Esophagus (tissue), 2 donors: Measurements from ENCODE around the gene DUSP1. TPM values are rescaled to one million over a fixed set of nuclear protein-coding genes. Genes with fewer than 3 reads are reported as not detected.

Experiments used
- H3K27ac ChIP-seq, 2 donors: one replicate each; pipeline ENCODE4 v1.5.1; 2013; ENCODE audit warnings: low read depth in 2 of 2, mild to moderate bottlenecking in 2 of 2, inconsistent platforms in 1 of 2, low read length in 1 of 2, moderate library complexity in 1 of 2
- H3K27me3 ChIP-seq, 2 donors: one replicate each; pipeline ENCODE4 v1.6.1; 2013; ENCODE audit warnings: low read length in 2 of 2, control low read depth in 1 of 2, mild to moderate bottlenecking in 1 of 2; ENCODE audit not compliant: insufficient read depth in 2 of 2, control insufficient read depth in 1 of 2
- H3K36me3 ChIP-seq, 2 donors: one replicate each; pipeline ENCODE4 v1.6.1; 2013; ENCODE audit warnings: low read length in 1 of 2; ENCODE audit not compliant: control insufficient read depth in 2 of 2, insufficient read depth in 2 of 2
- H3K4me1 ChIP-seq, 2 donors: one replicate each; pipeline ENCODE4 v1.6.1; 2013; ENCODE audit warnings: low read length in 1 of 2; ENCODE audit not compliant: control insufficient read depth in 2 of 2, insufficient read depth in 2 of 2
- H3K4me3 ChIP-seq, 2 donors: one replicate each; pipeline ENCODE4 v1.5.1; 2013; ENCODE audit warnings: low read length in 2 of 2, mild to moderate bottlenecking in 2 of 2, low read depth in 1 of 2, moderate library complexity in 1 of 2
- H3K9me3 ChIP-seq, 2 donors: one replicate each; pipeline ENCODE4 v1.6.1; 2013; ENCODE audit warnings: mild to moderate bottlenecking in 2 of 2, low read depth in 1 of 2, low read length in 1 of 2, moderate library complexity in 1 of 2; ENCODE audit not compliant: control insufficient read depth in 2 of 2, insufficient read depth in 1 of 2
- WGBS, 2 donors: extraction: QIAGEN DNeasy Blood & Tissue Kit; methylation state at CpG; one replicate each; pipeline ENCODE4 v1.1.7; 2013; 5-methylcytosine and 5-hydroxymethylcytosine counted together
- polyA plus RNA-seq, 2 donors: library from polyadenylated mRNA; stranded (reverse); fragments of 200-250 nt; gene quantifications; one replicate each; pipeline ENCODE4 v1.2.3, GENCODE V29; 2013
- donor health status: healthy with polysubstance abuse.
- donor health status: Bipolar disorder and iron deficiency.

DUSP1 gene
- polyA plus RNA-seq, 2 donors = 90.4 to 129 TPM

GRCh38 chr5:172728481-172729241 is 42.3 kb downstream of the DUSP1 start:
- H3K27ac ChIP-seq = no peak overlapping the region
- 78 to 89% methylated on average over 10 of the region's 10 CpGs for WGBS, 2 donors
- H3K36me3 ChIP-seq = no peaks in the 10 kb centered on the region
- no peak overlapping the region for H3K4me3 ChIP-seq
- H3K4me1 ChIP-seq = peaks cover 7 to 21% of the 10 kb centered on the region in 2 donors
- no peaks in the 10 kb centered on the region for H3K27me3 ChIP-seq
- H3K9me3 ChIP-seq = no peaks in the 10 kb centered on the region

DNA sequence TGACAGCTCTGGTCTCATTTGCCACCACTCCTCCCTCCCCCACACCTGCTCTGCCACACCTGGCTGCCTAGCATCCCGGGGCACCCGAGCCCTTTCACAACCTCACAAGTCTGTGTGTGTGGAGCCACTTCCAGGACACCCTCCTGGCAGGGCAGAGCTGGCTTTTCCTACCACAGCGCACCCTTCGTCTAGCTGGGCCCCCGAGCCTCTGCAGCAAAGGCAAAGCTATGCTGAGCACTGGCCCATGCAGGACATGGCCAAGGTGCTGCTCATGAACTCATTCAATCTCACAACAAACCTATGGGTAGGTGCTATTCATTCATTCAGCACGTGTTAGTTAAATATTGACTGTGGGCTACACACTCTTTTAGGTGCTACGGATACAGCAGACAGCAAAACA is 43.4 kb downstream of the DUSP1 start:
- Histone ChIP-seq H3K9me3 (no peaks in the 10 kb centered on the region), H3K27me3 (no peaks in the 10 kb centered on the region), H3K36me3 (no peaks in the 10 kb centered on the region), H3K4me1 (peaks cover 4 to 12% of the 10 kb centered on the region in 2 donors), H3K27ac (no peak overlapping the region), H3K4me3 (no peak overlapping the region)
- 76 to 86% methylated on average over 7 of the region's 7 CpGs for WGBS, 2 donors

GRCh38 chr5:172726966-172727365 is 44.0 kb downstream of the DUSP1 start:
- peaks cover 0 to 6% of the 10 kb centered on the region in 2 donors for H3K4me1 ChIP-seq
- no peaks in the 10 kb centered on the region for H3K36me3 ChIP-seq
- 89 to 94% methylated on average over 11 of the region's 11 CpGs for WGBS, 2 donors
- H3K27me3 ChIP-seq = no peaks in the 10 kb centered on the region
- no peaks in the 10 kb centered on the region for H3K9me3 ChIP-seq
- no peak overlapping the region for H3K27ac ChIP-seq
- no peak overlapping the region for H3K4me3 ChIP-seq

DNA sequence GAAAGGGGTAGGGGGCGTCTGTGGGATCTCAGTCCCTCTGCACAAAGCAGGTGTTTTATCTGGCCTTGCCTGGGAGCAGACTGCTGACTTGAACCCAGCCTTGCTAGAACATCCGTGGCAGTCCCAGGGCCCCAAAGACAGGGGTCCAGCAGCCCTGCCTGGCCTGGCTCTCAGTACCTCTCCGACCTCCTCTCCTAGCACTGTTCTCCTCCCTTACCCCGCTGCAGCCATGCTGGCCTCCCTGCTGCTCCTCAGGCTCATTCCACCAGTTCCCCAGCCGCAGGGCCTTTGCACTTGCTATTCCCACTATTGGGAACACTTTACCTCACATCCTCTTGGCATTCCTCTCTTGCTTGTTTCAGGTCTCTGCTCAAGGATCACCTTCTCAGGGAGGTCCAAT is 45.2 kb downstream of the DUSP1 start:
- Histone ChIP-seq H3K4me1 (peaks cover 0 to 3% of the 10 kb centered on the region in 2 donors), H3K27ac (no peak overlapping the region), H3K9me3 (no peaks in the 10 kb centered on the region), H3K4me3 (no peak overlapping the region), H3K36me3 (no peaks in the 10 kb centered on the region), H3K27me3 (no peaks in the 10 kb centered on the region)
- WGBS, 2 donors = 93 to 95% methylated on average over 5 of the region's 5 CpGs

DNA sequence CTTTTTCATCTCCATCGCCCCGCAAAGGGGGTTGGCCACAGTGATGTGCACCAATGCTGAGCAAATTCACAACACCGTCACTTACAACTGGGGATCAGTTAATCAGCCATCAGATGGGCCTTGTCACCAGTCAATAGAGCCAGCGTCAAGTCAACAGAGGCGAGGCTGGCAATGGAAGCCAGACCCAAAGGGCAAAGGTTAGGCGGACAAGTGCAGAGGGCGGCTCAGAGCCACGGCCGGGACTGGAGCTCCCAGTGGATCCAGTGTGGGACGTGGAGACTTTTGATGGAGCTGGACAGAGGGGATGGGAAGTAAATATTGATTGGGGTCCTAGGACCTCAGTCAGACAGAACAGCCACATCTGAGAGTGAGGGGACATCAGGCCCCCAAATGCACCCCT is 45.7 kb downstream of the DUSP1 start:
- H3K4me3 ChIP-seq = no peak overlapping the region
- no peak overlapping the region for H3K27ac ChIP-seq
- 88 to 95% methylated on average over 10 of the region's 10 CpGs for WGBS, 2 donors
- H3K27me3 ChIP-seq = no peaks in the 10 kb centered on the region
- no peaks in the 10 kb centered on the region for H3K9me3 ChIP-seq
- H3K4me1 ChIP-seq = peaks cover 0 to 3% of the 10 kb centered on the region in 2 donors
- no peaks in the 10 kb centered on the region for H3K36me3 ChIP-seq

DNA sequence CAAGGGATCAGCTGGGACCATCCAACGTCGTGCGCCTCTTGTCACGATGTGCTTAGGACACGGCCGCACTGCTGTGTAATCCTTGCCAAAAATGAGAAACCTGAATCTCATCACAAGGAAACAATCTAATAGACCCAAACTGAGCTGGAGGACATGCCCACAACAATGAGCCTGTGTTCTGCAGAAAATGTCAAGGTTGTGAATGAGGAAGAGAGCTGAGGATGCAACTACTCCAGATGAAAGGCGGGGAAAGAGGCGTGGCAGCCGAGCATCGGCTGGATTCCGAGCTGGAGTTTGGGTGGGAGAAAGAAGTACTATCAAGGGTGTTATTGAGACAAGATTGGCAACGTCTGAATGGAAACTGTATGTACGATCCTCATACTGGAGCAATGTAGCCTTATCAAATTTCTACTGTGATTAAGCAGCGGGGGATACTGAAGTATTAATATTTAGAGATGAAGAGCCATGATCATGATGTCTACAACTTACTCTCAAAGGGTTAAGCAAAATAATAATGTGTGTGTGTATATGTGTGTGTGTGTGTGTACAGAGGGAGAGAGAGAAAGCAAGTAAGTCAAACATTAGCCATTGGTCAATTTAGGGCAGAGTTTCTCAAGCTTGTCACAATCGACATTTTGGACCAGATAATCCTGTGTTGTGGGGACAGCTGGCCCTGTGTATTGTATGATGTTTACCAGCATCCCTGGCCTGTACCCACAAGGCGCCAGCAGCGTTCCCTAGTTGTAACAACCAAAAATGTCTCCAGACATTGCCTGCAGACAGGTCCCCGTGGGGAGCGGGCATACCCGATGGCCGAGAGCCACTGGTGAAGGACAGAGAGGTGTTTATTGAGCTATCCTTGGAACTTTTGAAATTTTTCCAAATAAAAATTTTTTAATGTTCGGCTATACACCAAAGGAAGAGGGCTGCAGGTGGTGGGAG is 46.5 kb downstream of the DUSP1 start:
- Histone ChIP-seq H3K36me3 (no peaks in the 10 kb centered on the region), H3K27me3 (no peaks in the 10 kb centered on the region), H3K9me3 (no peaks in the 10 kb centered on the region), H3K4me1 (peaks cover 0 to 3% of the 10 kb centered on the region in 2 donors), H3K27ac (no peak overlapping the region), H3K4me3 (no peak overlapping the region)
- 67 to 77% methylated on average over 22 of the region's 22 CpGs for WGBS, 2 donors

- no peaks in the 10 kb centered on the region for H3K9me3 ChIP-seq
- WGBS, 2 donors = 73 to 78% methylated on average over 2 of the region's 2 CpGs
- H3K27ac ChIP-seq = no peak overlapping the region
- H3K27me3 ChIP-seq = no peaks in the 10 kb centered on the region
- H3K4me1 ChIP-seq = peaks cover 0 to 3% of the 10 kb centered on the region in 2 donors
- H3K4me3 ChIP-seq = no peak overlapping the region
- H3K36me3 ChIP-seq = no peaks in the 10 kb centered on the region
These were observed 47.5 kb downstream of the DUSP1 start for GRCh38 chr5:172723508-172723907.

DNA sequence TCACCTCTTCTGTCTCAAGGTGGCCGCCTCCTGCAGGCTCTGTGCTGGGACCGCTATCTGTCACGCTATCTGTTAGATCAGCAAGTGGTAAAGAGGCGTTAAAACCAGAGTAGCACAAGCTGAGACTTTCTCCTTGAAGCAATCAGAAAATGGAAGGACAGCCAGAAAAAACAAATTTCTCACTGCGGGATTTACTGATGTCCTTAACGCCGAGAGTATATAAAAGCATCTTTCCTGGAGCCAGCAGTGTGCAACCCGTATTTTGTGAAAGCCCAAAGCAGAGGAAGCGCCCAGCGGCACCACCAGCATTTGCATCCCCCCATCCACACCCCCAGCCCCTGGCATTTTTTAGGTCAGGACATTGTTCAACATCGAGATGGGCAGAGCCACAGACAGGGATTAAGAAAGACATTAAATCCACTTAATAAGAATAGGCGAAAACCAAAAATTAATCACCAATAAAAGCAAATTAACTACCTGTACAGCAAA is 48.6 kb downstream of the DUSP1 start:
- Histone ChIP-seq H3K9me3 (no peaks in the 10 kb centered on the region), H3K4me1 (peaks cover 0 to 3% of the 10 kb centered on the region in 2 donors), H3K27ac (no peak overlapping the region), H3K27me3 (no peaks in the 10 kb centered on the region), H3K4me3 (no peak overlapping the region), H3K36me3 (no peaks in the 10 kb centered on the region)
- 58 to 62% methylated on average over 12 of the region's 12 CpGs for WGBS, 2 donors

DNA sequence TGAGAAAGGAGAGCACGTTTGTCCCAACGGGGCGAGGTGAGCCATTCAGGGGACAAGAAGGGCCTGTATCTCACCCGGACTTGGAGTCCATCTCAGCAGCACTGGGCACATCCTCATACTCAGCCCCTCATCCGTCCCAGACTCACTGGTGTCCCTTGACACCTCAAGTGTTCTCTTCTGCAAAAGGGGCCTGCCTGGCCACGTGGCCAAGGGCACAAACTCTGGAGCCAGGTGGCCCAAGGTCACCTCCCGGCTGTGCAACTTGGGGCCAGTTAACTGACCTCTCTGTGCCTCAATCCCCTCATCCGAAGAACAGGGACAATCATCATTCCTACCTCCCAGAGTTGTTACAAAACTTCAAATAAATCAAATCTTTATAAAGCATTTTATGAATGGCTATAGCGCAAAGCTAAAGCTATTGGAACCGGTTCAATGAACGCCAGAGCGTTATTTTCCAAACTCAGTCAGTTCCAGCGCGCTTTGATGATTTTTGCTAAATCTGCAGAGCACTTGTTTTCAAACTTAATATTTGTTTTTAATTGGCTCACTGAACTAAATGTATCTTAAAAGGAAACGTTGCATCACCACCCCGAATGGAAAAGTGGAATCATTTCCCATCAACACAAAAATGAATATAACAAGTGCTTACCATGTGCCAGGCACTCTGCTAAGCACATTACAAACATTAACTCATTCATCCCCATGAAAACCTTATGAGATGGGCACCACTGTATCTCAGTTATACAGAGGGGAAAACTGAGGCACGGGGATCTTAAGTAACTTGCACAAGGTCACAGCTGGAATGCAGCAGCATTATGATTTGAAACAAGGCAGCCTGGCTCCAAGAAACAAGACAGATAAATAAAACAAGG is 49.3 kb downstream of the DUSP1 start:
- Histone ChIP-seq H3K27ac (peak overlapping the region; percentile 2 to 62), H3K36me3 (no peaks in the 10 kb centered on the region), H3K4me1 (peaks cover 0 to 3% of the 10 kb centered on the region in 2 donors), H3K4me3 (no peak overlapping the region), H3K9me3 (no peaks in the 10 kb centered on the region), H3K27me3 (no peaks in the 10 kb centered on the region)
- WGBS, 2 donors = 38 to 47% methylated on average over 17 of the region's 17 CpGs
